HG03558 (cell line): Measurements from ENCODE around the gene SCUBE1.

Experiments used
- ATAC-seq: cut with Tn5 transposase; IDR thresholded peaks from one replicate; pipeline ENCODE4 v1.9.1; 2021; ENCODE audit warnings: moderate number of reproducible peaks; ENCODE audit not compliant: unreplicated experiment; ENCODE audit errors: extremely low read depth

Gene SCUBE1

GRCh38 chr22:43187171-43188099 lies 155.7 kb downstream of the SCUBE1 start:
- ATAC-seq: peak; percentile 66

GRCh38 chr22:43186272-43187170 lies 156.7 kb downstream of the SCUBE1 start, which contains the start of gene TTLL12:
TTLL12 (minus strand) TSS chr22:43187134; CDS start chr22:43187069, 65 bp downstream.
- no peak for ATAC-seq

GRCh38 chr22:43185860-43186261 lies 157.3 kb downstream of the SCUBE1 start:
- no peak for ATAC-seq

GRCh38 chr22:43183496-43184277 lies 159.5 kb downstream of the SCUBE1 start:
- no peak for ATAC-seq

DNA sequence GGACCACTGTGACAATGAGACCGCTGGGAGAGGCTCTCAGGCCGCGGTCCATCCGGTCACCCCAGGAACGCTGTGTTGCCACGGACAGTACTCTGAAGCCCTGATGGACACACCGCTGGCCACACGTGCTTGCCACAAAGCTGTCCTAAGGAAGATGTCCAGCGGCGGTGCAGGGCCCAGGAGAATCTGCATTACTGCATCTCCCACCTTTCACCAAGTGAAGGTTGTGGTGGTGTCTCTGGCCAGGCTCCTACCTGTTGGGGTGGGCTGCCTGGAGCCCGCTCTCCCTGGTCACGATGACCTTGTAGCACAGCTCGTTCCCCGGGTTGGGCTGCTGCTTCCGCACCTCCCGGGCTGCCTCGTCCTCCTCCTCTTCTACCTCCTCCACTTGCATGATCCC lies 160.4 kb downstream of the SCUBE1 start:
- ATAC-seq: no peak

DNA sequence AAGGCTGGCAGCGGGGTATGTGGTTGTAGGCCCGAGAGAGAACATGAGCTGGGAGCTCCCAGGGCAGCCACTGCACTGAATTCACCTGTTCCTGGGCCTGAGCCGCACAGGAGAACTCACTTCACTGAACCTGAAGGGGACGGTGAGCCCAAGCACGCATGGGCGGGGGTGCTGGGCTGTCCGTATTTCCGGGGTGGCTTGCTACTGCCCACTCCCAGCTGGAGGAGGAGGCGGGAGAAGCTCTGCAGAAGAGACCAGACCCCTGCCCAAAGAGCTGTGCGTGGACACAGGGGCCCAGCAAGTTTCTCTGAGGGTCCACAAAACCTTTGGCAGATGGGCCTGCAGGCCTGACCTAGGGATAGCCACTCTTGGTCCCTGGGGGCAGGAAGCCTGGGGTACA lies 161.1 kb downstream of the SCUBE1 start:
- ATAC-seq: no peak

DNA sequence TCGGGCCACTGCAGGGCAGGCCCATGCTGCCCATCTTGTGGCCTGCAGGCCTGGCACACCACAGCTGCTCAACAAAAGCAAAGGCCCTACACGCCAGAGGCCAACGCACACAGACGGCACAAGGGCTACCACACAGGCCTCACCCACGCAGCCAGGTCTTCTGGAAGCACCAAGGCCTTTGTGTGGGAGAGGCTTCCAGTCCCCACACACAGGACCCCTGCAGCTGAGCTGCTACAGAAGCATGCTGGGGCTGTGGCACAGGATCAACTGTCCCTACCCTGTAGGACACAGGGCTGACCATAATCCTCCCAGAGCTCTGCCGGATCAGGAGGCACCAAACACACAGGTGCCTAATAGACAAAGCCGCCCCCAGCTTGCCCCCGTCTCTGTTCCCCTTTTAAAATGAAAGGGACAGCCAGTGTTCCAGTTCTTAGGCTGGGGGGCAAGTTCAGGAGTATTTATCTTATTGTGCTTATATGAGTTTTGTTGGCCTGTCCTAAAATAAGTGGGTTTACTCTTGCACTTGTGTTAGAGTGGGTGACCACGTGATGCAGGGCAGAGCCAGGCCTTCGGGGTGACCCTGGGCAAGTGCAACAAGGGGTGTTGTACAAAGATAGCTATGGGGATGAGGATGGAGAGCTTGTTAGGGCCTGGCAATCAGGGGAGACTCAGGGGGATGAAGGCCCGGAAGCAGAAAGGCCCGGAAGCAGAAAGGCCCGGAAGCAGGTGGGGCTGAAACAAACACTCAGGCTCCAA lies 161.7 kb downstream of the SCUBE1 start:
- ATAC-seq: no peak

- ATAC-seq: no peak
These were observed 162.5 kb downstream of the SCUBE1 start for GRCh38 chr22:43180670-43181069.

DNA sequence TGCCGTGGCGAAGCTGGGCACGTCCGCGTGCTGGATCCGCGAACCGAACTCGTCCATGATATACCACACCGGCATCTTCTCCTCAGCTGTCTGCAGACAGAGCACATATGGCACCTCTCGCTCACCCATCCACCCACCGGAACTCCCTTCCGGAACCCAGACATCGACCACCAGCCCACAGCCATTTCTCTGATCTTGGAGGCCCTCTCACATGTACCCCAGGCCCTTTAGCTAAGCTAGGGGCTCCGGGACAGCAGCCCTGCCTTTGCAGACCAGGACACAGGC lies 163.3 kb downstream of the SCUBE1 start:
- ATAC-seq: no peak

GRCh38 chr22:43179146-43179910 lies 163.8 kb downstream of the SCUBE1 start:
- ATAC-seq: no peak

DNA sequence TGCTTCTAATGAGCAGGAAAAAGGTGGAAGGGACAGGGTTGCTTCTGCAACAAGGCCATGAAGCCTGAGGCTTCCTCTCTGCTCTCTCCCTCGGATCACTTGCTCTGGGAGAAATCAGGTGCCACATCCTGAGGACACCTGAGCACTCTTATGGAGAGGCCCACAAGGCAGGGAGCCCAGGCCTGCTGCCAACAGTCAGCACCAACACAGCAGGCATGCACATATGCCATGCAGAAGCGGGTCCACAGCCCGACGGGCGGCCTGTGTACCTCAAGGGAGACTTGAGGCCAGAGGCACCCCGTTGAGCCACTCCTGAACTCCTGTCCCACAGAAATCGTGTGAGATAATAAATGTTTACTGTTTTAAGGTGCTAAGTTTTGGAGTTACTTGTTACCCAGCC lies 165.7 kb downstream of the SCUBE1 start:
- no peak for ATAC-seq

GRCh38 chr22:43176090-43176489 lies 167.1 kb downstream of the SCUBE1 start:
- no peak for ATAC-seq

GRCh38 chr22:43174941-43175531 lies 168.1 kb downstream of the SCUBE1 start:
- no peak for ATAC-seq

DNA sequence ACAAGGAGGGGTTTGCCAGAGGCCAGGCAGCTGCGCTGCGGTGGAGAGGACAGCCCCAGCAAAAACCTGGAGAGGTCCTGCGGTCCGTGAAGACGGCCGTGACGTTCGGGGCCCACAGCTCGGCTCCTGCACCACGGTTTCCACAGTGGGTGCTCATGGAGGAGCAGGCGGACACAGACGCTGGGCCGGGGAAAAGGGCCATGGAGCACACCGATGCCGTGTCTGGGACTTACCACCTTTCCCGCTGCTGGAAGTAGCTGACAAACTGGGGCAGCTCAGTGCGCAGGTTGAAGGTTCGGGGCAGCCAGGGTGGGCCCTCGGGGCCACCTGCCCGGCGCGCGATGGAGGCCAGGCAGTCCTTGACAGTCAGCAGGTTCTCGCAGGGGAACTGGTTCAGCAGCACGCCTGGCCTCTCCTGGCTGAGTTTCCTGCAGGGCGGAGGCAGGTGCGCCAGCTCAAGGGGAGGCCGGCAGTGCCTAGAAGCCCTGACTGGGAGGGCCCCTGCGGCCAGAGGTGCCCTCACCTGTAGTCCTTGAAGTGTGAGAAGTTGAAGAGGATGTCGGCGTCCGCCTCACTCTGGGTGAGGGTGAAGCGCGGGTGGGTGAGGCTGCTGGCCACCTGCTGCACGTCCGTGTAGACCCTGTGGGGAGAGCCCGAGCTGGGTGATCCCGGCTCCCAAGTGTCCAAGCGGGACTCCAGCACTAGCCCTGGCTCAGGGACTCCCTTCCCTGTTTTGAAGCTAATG lies 169.0 kb downstream of the SCUBE1 start:
- no peak for ATAC-seq

GRCh38 chr22:43173566-43173965 lies 169.6 kb downstream of the SCUBE1 start:
- ATAC-seq: no peak

DNA sequence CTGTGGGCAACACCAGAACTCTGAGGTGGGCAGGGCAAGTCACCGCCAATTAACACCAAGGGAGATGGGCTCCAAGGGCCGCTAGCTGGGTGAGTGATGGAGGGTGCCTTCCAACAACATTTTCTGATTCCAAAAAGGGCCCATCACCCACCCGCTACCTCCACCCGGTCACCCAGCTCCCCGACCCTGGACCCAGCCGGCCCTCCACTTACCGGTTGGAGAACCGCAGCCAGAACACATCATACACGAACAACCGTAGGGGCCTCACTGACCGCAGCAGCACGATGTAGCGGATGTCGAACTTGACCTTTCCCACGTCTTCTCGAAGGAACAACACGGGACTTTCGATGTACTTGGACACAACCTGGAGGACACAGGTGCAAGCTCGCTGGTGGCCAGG lies 171.0 kb downstream of the SCUBE1 start:
- no peak for ATAC-seq

DNA sequence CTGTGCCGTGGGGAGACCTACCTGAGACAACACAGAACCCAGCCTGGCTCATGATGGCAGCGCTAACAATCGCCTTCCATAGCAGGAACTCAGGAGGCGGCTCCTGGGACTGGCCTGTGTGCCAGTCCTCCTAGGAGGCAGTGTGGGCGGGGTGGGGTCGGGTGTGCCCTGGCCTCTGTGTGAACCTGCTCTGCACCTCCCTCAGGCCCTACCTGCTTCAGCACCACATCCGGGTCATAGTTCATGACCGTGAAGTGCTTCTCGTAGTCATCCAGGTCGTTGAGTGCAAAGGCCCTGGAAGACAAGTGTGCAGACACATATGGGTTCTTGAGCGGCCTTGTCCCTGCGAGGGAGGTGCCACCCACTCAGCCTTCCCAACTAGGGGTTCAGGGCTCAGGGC lies 171.6 kb downstream of the SCUBE1 start:
- ATAC-seq: no peak

GRCh38 chr22:43171019-43171491 lies 172.1 kb downstream of the SCUBE1 start:
- ATAC-seq: no peak
